ENCODE data around the gene SLC7A6. TPM values are rescaled to one million over a fixed set of nuclear protein-coding genes. Genes with fewer than 3 reads are reported as not detected.

The SLC7A6 gene
- total RNA-seq, 1 donor from 2014 or later, result 20.8 TPM

GRCh38 chr16:68310774-68311511, 46.6 kb downstream of the SLC7A6 start, which contains the start of the genes PRMT7 and SLC7A6OS:
TSS of gene PRMT7 (plus strand) at chr16:68311019. CDS start at chr16:68315980, 4,961 bp downstream.
TSS of gene SLC7A6OS (minus strand) at chr16:68310946. CDS start at chr16:68310926, 20 bp downstream.
- DNase-seq (ENCODE audit: low spot score), result peak; percentile 87
- H3K27ac Mint-ChIP-seq (ENCODE audit: unreplicated experiment), result peak within 1 kb of the TSS; percentile 90
- peaks cover 4% of the 10 kb centered on the region for H3K27me3 Mint-ChIP-seq (ENCODE audit: unreplicated experiment)
- H3K9me3 Mint-ChIP-seq (ENCODE audit: unreplicated experiment), result no peaks in the 10 kb centered on the region
- peaks cover 8% of the 10 kb centered on the region for H3K36me3 Mint-ChIP-seq (ENCODE audit: low read depth, unreplicated experiment)
- TF ChIP-seq CTCF (IDR thresholded peaks at IDR 0.05; ENCODE audit: unreplicated experiment), result no peak
- peak within 1 kb of the TSS; percentile 88 for H3K4me3 Mint-ChIP-seq (ENCODE audit: unreplicated experiment)
- H3K4me1 Mint-ChIP-seq (ENCODE audit: unreplicated experiment), result peaks cover 15% of the 10 kb centered on the region

- H3K27ac Mint-ChIP-seq (ENCODE audit: unreplicated experiment), result no peak overlapping the region
- no peak for TF ChIP-seq CTCF (IDR thresholded peaks at IDR 0.05; ENCODE audit: unreplicated experiment)
- no peak for DNase-seq (ENCODE audit: low spot score)
- no peaks in the 10 kb centered on the region for H3K9me3 Mint-ChIP-seq (ENCODE audit: unreplicated experiment)
- peaks cover 4% of the 10 kb centered on the region for H3K27me3 Mint-ChIP-seq (ENCODE audit: unreplicated experiment)
- peaks cover 15% of the 10 kb centered on the region for H3K4me1 Mint-ChIP-seq (ENCODE audit: unreplicated experiment)
- H3K36me3 Mint-ChIP-seq (ENCODE audit: low read depth, unreplicated experiment), result peaks cover 4% of the 10 kb centered on the region
- H3K4me3 Mint-ChIP-seq (ENCODE audit: unreplicated experiment), result no peak overlapping the region
These were observed 48.8 kb downstream of the SLC7A6 start for GRCh38 chr16:68313116-68313515.

GRCh38 chr16:68319185-68319908, 55.0 kb downstream of the SLC7A6 start:
- no peak for TF ChIP-seq CTCF (IDR thresholded peaks at IDR 0.05; ENCODE audit: unreplicated experiment)
- no peaks in the 10 kb centered on the region for H3K9me3 Mint-ChIP-seq (ENCODE audit: unreplicated experiment)
- H3K4me1 Mint-ChIP-seq (ENCODE audit: unreplicated experiment), result no peaks in the 10 kb centered on the region
- peaks cover 22% of the 10 kb centered on the region for H3K36me3 Mint-ChIP-seq (ENCODE audit: low read depth, unreplicated experiment)
- peaks cover 4% of the 10 kb centered on the region for H3K27me3 Mint-ChIP-seq (ENCODE audit: unreplicated experiment)
- H3K27ac Mint-ChIP-seq (ENCODE audit: unreplicated experiment), result no peak overlapping the region
- peak overlapping the region; percentile 71 for H3K4me3 Mint-ChIP-seq (ENCODE audit: unreplicated experiment)
- no peak for DNase-seq (ENCODE audit: low spot score)

GRCh38 chr16:68324336-68324735, 60.0 kb downstream of the SLC7A6 start:
- Mint-ChIP-seq H3K4me1 (ENCODE audit: unreplicated experiment) (peaks cover 2% of the 10 kb centered on the region), H3K27ac (ENCODE audit: unreplicated experiment) (no peak overlapping the region), H3K4me3 (ENCODE audit: unreplicated experiment) (no peak overlapping the region), H3K36me3 (ENCODE audit: low read depth, unreplicated experiment) (peaks cover 13% of the 10 kb centered on the region), H3K27me3 (ENCODE audit: unreplicated experiment) (peaks cover 4% of the 10 kb centered on the region), H3K9me3 (ENCODE audit: unreplicated experiment) (no peaks in the 10 kb centered on the region)
- DNase-seq (ENCODE audit: low spot score), result no peak
- TF ChIP-seq CTCF (IDR thresholded peaks at IDR 0.05; ENCODE audit: unreplicated experiment), result no peak
